GM19239 (cell line): ENCODE measurements around the gene UBASH3A.

Experiments used
- DNase-seq: peaks from one replicate; pipeline ENCODE4 v3.0.0; 2011; ENCODE audit warnings: low spot score; ENCODE audit not compliant: insufficient read length
- FAIRE-seq: peaks from 2 replicates; lab custom pipeline; 2011; peaks lifted over from hg19 to GRCh38; lab: Jason Lieb, UNC

Gene UBASH3A, protein sequence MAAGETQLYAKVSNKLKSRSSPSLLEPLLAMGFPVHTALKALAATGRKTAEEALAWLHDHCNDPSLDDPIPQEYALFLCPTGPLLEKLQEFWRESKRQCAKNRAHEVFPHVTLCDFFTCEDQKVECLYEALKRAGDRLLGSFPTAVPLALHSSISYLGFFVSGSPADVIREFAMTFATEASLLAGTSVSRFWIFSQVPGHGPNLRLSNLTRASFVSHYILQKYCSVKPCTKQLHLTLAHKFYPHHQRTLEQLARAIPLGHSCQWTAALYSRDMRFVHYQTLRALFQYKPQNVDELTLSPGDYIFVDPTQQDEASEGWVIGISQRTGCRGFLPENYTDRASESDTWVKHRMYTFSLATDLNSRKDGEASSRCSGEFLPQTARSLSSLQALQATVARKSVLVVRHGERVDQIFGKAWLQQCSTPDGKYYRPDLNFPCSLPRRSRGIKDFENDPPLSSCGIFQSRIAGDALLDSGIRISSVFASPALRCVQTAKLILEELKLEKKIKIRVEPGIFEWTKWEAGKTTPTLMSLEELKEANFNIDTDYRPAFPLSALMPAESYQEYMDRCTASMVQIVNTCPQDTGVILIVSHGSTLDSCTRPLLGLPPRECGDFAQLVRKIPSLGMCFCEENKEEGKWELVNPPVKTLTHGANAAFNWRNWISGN

DNA sequence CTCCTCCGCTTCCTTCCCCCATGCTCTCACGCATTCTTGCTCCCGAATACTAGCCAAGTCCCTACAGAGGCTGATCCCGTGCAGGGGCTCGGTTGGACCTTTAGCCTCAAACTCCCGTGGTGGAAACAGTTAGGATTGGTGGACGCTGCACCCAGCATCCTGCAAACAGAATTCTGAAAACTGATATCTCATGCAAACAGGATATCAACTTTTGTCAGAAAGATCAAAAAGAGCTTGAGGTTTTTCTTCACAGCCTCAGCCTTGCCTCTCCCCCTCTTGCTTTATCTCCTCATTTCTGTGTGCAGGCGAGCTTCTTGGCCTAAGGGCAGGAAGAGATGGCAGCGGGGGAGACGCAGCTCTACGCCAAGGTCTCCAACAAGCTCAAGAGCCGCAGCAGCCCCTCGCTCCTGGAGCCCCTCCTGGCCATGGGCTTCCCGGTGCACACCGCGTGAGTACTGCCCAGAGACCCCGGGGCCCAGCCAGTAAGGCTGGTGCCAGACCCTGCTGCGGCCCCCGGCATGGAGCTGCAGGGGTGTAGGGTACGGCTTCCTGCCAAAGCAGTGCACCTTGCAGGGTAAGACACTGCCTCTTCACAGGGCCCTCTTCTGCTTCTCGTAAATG, at the start of gene UBASH3A:
Gene UBASH3A, plus strand, starts transcription at position 292 of the 621 bp plus-strand sequence. Its CDS starts 44 bp downstream, at position 336.
- DNase-seq (no peak), FAIRE-seq (no peak)

DNA sequence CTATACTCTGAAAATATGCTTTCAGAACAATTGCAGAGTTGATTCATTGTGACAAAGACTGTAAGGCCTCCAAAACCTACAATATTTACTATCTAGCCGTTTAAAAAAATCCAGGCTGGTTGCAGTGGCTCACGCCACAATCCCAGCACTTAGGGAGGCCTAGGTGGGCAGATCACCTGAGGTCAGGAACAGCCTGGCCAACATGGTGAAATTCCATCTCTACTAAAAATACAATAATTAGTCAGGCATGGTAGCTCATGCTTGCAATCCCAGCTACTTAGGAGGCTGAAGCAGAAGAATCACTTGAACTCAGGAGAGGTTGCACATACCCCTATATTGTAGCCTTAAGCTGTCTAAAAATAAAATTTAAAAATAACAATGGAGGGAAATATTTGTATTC, 47.7 kb upstream of the UBASH3A start:
- DNase-seq (no peak), FAIRE-seq (no peak)

DNA sequence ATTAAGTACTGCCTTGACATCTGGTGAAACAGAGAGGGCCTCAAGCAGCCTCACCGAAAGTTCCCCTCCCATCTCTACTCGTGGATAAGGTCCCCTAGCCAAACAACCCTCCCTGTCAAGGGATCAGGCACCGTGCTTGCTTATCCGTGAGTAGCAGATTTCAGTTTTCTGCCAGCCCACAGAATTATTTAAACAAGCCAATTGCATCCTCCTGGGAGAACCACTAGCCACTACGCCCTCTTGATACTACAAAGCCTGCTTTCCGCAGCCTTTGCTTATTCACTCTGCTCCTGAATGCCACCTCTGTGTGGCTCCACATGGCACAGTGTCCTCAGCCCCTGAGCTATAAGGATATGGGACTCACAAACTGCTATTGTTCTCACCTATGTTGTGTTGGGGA, 47.1 kb upstream of the UBASH3A start:
- FAIRE-seq (no peak), DNase-seq (no peak)

DNA sequence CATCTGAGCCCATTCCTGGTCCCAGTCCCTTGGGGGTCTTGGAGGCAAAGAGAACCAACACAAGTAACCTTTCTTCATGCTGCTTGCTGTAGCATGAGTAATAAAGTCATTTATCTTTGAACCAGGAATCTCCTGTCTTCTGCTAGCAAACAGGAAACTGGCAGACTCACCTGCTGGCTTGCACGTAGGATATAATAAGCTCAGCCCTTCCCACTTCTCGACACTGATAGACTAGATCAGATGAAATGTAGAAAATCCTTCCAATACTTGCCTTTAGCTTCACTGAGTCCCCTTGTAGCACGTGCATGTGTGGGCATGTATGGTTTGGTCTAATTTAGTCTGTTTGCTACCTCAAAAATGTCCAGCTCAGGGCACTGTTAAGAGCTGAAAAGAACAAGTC, 46.4 kb upstream of the UBASH3A start:
- FAIRE-seq = no peak
- no peak for DNase-seq

DNA sequence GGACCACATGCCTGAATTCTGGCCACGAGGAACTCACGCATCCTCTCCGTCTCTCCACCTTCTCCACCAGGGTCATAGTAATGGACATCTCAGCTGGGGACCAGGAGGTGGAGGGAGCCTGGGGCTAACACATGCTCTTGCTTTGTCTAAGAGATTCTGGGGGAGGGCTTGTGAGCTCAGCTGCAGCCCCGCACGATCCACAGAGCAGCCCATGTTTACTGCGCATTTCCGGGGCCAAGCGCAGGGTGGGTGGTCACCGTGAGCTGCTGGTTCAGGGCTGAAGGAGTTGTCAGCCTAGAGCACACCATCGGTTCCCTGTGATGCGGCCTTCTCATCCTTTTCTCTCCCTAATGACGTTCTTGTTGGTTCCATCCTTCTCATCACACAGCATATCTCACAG, 45.4 kb upstream of the UBASH3A start:
- DNase-seq (no peak), FAIRE-seq (no peak)

DNA sequence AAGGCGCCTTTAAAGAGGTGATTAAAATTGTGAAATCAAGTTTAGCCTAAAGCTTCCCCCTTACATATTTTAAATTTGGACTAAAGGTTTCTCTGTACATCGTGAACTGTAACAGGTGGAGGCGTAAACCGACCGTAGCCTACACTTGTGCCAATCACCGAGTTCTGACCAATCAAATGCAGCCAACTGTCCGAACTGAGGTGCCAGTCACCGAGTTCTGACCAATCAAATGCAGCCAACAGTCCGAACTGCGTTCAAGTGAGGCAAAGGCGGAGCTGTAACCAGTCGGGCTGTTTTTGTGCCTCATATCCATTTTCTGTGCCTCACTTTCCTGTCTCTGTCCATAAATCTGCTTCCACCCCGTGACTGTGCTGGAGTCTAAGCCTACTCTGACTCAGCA, 44.8 kb upstream of the UBASH3A start:
- FAIRE-seq (no peak), DNase-seq (no peak)

DNA sequence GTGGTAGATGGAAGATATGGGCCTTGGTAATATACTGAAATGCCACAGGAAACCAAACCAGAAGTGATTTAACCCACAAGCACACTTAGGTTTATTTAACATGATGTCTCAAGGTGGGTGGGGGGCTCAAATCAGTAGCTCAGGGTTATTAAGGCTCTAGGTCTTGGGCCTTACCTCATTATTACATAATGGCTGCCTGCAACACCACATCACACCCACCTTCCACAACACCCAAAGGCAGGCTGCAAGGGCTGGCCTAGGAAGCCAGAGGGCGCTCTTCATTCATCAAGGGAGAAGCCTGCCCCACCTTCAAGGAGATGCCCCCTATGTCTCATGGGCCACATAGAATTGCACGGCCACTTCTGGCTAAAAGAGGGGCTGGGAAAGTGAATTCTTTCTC, 43.4 kb upstream of the UBASH3A start:
- DNase-seq = no peak
- no peak for FAIRE-seq

DNA sequence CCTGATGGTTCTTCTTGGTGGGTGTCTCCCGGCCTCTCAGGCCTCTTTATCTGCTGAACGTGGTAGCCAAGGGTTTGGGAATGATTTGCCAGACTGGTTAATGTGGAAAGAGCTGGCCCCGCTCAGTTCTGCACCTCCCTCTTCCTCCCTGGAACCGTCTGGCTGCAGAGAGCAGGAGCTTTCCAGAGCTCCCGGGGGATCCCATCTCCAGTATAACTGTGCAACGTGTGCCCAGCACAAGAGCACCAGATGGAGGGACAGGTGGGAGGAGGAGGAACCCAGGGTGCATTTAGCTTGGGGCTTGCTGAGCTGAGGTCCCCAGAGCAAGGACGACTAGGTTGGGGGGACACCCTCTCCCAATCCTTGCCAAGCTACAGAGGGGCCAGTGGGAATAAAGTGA, 42.4 kb upstream of the UBASH3A start:
- no peak for DNase-seq
- no peak for FAIRE-seq

DNA sequence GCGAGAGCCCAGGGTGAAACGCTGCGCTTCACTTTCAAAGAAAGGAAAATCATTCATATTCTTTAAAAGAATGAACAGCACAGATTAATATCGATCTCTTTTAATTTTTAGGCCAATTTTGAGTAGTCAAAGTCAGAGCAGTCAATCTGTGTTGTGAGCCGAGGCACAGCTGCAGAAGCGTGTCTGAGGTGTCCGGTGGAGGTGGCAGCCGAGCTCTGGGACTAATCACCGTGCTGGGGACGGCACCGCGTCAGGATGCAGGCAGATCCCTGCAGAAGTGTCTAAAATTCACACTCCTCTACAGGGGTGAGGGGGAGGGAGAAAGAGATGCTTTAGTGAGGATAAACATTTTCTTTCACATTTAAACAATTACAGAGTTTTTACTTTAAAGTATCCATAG, 41.5 kb upstream of the UBASH3A start:
- no peak for FAIRE-seq
- no peak for DNase-seq

DNA sequence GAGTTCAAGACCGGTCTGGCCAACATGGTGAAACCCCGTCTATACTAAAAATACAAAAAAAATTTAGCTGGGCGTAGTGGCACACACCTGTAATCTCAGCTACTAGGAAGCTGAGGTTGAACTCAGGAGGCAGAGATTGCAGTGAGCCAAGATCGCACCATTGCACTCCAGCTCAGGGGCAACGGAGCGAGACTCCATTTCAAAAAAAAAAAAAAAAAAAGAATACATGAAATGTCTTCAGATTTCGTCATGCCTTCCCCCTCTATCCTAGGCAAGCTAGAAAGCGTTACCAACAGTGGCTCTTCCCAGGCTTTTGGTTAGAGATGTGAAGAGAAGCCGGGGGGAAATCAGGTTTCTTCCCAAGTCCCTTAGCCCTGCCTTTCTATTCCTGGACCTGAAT, 41.0 kb upstream of the UBASH3A start:
- no peak for FAIRE-seq
- no peak for DNase-seq

DNA sequence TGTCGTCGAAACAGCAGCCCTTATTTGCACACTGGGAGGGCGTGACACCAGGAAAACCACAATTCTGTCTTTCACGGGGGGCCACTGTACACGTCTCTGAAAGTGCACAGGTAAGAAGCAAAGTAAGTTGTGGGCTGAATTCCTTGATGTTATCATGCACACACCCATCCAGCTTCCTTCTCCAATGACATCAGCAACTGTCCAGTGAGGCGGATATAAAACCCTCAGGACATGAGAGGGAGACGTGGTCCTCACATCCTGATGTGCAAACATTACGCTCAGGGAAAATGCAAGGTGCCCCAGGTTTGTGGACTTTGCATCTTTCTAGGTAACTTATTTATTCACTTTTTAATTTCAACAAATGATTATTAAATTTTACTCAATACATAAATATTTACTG, 40.4 kb upstream of the UBASH3A start:
- no peak for DNase-seq
- no peak for FAIRE-seq

DNA sequence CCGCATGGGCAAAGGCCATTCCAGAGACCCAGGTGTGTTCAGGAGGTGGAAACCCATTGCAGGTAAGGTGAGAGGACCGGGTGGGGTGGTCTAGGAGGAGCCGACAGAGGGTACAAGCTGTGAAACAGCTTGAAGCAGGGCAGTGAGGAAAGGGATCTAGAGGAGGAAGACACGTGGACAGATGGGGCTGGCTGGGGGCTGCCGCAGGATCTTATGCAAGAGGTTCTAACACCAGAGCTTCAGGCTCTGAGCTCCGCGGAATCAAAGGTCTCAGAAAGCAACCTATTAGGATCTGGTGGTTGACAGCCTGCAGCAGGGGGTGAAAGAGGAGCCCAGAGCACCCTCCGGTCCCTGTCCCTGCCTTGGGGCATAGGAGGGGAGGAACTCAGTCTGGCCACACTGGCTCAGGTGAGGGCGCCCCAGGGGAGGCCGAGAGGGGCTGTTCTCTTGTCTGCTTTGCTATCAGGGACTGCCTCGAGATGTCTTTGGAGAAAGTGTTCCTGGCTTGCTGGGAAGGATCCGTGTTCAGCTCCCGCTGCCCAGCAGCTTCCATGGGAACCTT, 39.3 kb upstream of the UBASH3A start:
- DNase-seq = no peak
- no peak for FAIRE-seq

DNA sequence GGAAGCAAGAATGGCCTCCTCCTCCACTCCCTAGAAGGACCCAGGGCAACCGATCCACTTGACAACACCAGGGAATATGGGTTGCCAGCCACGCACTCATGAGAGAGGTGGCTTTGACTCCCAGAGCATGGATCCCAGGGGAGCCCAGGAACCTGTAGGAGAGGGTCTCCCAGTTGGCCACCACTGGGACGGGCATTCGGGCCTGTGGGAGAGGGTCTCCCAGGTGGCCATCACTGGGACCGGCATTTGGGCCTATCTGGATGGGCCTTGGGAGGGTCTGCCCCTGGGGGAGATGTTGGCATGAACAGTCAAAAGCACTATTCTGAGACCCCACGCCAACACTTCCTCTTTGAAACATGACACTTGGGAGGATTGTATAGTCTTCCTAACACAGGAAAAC, 37.9 kb upstream of the UBASH3A start:
- DNase-seq = no peak
- no peak for FAIRE-seq

DNA sequence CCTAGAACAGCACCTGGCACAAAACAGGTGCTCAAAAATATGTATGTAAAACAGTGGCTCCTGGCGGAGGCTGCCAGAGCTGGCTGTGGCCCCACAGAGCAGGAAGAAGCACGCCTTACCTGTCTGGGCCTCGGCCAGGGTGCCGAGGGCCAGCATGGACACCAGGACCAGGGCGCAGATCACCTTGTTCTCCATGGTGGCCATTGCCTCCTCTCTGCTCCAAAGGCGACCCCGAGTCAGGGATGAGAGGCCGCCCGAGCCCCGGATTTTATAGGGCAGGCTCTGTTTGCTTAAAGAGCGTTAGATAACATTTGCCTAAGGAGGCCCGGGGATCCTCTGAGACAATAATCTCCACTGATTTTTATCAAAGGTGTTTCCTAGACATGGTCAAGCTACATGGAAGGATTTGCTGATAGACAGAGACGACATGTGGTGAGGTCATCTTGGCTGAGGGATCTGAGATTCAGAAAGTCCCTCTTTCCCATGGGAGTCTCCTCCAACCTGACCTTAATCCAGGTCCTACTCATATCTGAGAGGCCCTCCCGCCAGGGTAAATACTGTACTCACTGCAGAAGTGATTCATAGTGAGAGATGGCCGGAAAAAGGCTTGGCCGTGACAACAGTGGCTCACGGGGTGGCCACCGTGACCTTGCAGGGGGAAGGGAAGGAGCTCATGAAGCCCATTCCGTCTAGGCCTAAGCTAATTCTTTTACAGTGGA, 37.3 kb upstream of the UBASH3A start, which contains the start of gene TFF1:
Gene TFF1, minus strand, starts transcription at position 244 of the 719 bp plus-strand sequence. Its CDS starts 40 bp downstream, at position 204.
- no peak for DNase-seq

DNA sequence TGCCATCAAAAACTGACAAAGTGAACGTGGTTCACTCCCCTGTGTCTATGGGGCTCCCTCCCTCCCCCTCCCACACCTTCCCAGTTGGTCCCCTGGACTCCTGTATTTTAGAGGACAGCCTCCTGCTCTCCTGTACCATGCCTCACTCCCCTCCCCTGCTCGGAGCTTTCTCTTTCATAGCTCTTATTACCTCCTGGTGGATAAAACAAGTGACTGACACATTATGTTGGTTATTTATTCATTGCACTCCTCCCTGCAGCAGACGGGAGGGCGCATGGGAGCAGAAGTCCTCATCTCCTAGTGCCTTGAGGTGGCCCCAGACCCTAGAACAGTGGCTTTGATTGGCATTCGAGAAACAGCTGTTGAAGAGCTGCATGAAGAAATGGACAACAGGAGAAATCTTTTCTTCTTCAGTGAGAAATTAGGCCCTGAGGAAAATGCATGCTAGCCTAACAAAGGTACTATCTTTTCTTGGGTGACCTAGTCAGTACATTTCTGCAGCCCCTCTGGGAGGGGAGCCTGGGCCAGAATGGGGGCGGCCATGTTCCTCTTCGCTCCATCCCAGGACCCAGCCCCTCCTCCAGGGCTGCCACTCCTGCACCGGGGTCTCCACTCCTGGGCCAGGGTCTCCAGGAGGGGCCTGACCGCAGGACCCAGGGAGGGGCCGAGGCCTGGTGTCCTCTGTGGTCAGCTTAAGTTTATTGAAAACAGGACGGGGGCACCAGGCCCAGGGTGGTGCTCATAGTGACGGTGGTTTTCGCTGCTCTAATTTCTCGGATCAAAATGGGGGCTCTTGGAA, 36.1 kb upstream of the UBASH3A start:
- DNase-seq (no peak), FAIRE-seq (no peak)

More for the DNA sequence above, 37.3 kb upstream of the UBASH3A start, which contains the start of gene TFF1:
- no peak for FAIRE-seq

DNA sequence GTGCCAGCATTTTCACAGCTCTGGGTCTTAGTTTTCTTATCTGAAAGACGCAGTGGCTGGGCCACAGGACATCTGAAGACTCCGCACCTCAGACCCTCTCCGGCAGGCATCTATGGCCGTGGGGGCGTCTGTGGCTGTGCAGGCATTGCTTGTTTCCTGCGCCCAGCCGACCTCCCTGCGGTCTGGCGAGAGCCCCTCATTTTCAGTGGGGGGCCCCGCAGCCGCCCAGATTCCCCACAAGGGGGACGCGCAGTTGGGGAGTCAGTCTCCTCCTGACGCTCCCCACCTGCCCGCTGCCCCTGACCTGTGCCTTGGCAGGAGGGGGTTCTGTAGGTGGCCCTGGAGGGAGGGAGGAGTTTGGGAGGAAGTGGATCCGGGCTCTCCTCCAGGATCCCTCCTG, 33.9 kb upstream of the UBASH3A start:
- DNase-seq (no peak), FAIRE-seq (no peak)

DNA sequence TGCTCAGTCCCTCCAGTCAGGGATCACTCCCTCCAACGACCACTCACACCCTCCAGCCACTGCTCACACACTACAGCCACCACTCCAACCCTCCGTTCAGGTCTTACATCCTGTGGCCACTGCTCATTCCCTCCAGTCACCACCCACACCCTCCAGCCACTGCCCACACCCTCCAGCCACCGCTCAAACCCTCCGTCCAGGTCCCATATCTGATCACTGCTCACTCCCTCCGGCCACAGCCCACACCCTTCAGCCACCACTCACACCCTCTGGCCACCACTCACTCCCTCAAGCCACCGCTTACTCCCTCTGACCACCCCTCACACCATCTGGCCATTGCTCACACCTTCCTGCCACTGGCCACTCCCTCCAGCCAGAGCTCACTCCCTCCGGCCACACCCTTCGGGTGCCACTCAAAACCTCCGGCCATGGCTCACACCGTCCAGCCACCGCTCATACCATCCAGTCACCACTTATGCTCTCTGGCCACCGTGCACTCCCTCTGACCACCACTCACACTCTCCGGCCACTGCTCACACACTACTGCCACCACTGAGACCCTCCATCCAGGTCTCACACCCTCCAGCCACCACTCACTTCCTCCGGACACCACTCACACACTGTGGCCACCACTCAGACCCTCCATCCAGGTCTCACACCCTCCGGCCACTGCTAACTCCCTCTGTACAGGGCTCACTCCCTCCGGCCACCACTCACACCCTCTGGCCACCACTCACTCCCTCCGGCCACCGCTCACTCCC, 32.6 kb upstream of the UBASH3A start:
- FAIRE-seq = no peak
- no peak for DNase-seq

DNA sequence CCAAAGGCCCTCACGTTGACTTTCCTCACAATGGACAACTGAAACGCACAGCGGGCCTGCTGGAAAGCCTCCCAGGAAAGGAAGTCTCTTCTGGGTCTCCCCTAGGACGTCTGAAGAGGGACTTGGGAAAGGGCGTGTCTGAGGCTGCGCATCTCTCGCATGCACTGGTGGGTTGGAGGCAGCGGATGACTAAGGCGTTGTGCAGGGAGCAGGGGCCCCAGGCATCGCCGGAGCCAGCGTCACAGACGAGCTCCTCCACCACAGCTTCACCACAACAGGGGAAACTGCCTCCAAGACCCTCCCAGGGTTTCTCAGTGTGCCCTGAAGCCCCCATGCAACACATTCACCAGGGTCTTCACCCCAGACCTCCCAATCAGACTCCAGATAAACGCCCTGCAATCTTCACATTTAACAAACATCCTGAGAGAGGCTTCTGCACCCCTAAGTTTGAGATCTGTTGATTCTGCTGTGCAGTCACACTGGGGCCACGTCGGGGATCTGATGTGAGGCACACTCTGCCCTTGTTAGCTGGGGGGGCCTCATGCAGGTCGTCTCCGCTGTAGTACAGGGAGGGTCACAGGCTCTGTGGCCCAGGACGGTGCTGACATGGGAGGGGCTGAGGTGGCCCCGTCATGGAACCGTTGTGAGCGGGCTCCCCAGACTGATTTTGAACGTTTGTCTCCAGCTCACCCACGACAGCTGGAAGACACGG, 30.4 kb upstream of the UBASH3A start:
- FAIRE-seq (no peak), DNase-seq (no peak)
